Immature natural killer cell (primary cell): ENCODE measurements around the gene SLC2A6. TPM values are rescaled to one million over a fixed set of nuclear protein-coding genes. Genes with fewer than 3 reads are reported as not detected.

Experiments used
- DNase-seq, 3 donors: peaks; one replicate each; pipeline ENCODE4 v3.0.0; 2022; ENCODE audit warnings: mixed read lengths in 1 of 3
- H3K27ac Mint-ChIP-seq, 6 donors: one replicate each; pipeline ENCODE4 v1.8.0; 2020; ENCODE audit warnings: mixed read lengths in 6 of 6, mild to moderate bottlenecking in 5 of 6, inconsistent platforms in 4 of 6, moderate library complexity in 3 of 6
- H3K27me3 Mint-ChIP-seq, 3 donors: one replicate each; pipeline ENCODE4 v1.8.0; 2020 to 2021; ENCODE audit warnings: low read depth in 3 of 3, mild to moderate bottlenecking in 3 of 3, mixed read lengths in 3 of 3, moderate library complexity in 3 of 3, inconsistent platforms in 1 of 3
- H3K36me3 Mint-ChIP-seq, 3 donors: one replicate each; pipeline ENCODE4 v1.8.0; 2020; ENCODE audit warnings: mixed read lengths in 3 of 3, inconsistent platforms in 2 of 3, mild to moderate bottlenecking in 2 of 3
- H3K4me1 Mint-ChIP-seq, 2 donors: one replicate each; pipeline ENCODE4 v1.8.0; 2020; ENCODE audit warnings: inconsistent platforms in 2 of 2, mild to moderate bottlenecking in 2 of 2, mixed read lengths in 2 of 2, moderate library complexity in 1 of 2
- H3K4me3 Mint-ChIP-seq, 5 donors: one replicate each; pipeline ENCODE4 v1.8.0; 2020; ENCODE audit warnings: mild to moderate bottlenecking in 5 of 5, mixed read lengths in 5 of 5, inconsistent platforms in 3 of 5, moderate library complexity in 3 of 5
- H3K9me3 Mint-ChIP-seq, 6 donors: one replicate each; pipeline ENCODE4 v1.8.0; 2020; ENCODE audit warnings: mild to moderate bottlenecking in 6 of 6, mixed read lengths in 6 of 6, inconsistent platforms in 4 of 6, moderate library complexity in 3 of 6
- polyA plus RNA-seq, 3 donors: library from polyadenylated mRNA; unstranded; fragments of 300-500 nt; fragmentation: Illumina TruSeq; gene quantifications; one replicate each; pipeline ENCODE4 v1.2.3, GENCODE V29; 2021

Gene SLC2A6
- polyA plus RNA-seq, 3 donors from 2014 or later: 4.4 to 8.0 (median 4.6) TPM

- Mint-ChIP-seq H3K27ac (no peak overlapping the region), H3K9me3 (no peaks in the 10 kb centered on the region), H3K36me3 (no peaks in the 10 kb centered on the region), H3K27me3 (peaks cover 0 to 4% (median 2%) of the 10 kb centered on the region in 3 donors), H3K4me3 (no peak overlapping the region), H3K4me1 (no peaks in the 10 kb centered on the region)
- DNase-seq: no peak
Measured at GRCh38 chr9:133445293-133445969, 33.5 kb downstream of the SLC2A6 start.

- peaks cover 0 to 4% (median 2%) of the 10 kb centered on the region in 3 donors for H3K27me3 Mint-ChIP-seq
- H3K9me3 Mint-ChIP-seq: no peaks in the 10 kb centered on the region
- H3K4me3 Mint-ChIP-seq: no peak overlapping the region
- no peak overlapping the region for H3K27ac Mint-ChIP-seq
- no peaks in the 10 kb centered on the region for H3K36me3 Mint-ChIP-seq
- no peaks in the 10 kb centered on the region for H3K4me1 Mint-ChIP-seq
- no peak for DNase-seq
Measured at GRCh38 chr9:133443982-133444381, 34.9 kb downstream of the SLC2A6 start.

GRCh38 chr9:133443248-133443647, 35.7 kb downstream of the SLC2A6 start:
- H3K27ac Mint-ChIP-seq: no peak overlapping the region
- peaks cover 0 to 4% (median 2%) of the 10 kb centered on the region in 3 donors for H3K27me3 Mint-ChIP-seq
- DNase-seq: no peak
- H3K4me3 Mint-ChIP-seq: no peak overlapping the region
- no peaks in the 10 kb centered on the region for H3K36me3 Mint-ChIP-seq
- no peaks in the 10 kb centered on the region for H3K4me1 Mint-ChIP-seq
- no peaks in the 10 kb centered on the region for H3K9me3 Mint-ChIP-seq

GRCh38 chr9:133441571-133441970, 37.3 kb downstream of the SLC2A6 start:
- Mint-ChIP-seq H3K9me3 (no peaks in the 10 kb centered on the region), H3K4me1 (no peaks in the 10 kb centered on the region), H3K27me3 (peaks cover 0 to 4% (median 2%) of the 10 kb centered on the region in 3 donors), H3K36me3 (no peaks in the 10 kb centered on the region), H3K4me3 (no peak overlapping the region), H3K27ac (no peak overlapping the region)
- no peak for DNase-seq

GRCh38 chr9:133440874-133441273, 38.0 kb downstream of the SLC2A6 start:
- Mint-ChIP-seq H3K9me3 (no peaks in the 10 kb centered on the region), H3K27ac (no peak overlapping the region), H3K36me3 (no peaks in the 10 kb centered on the region), H3K4me1 (no peaks in the 10 kb centered on the region), H3K4me3 (no peak overlapping the region), H3K27me3 (peaks cover 0 to 4% (median 0%) of the 10 kb centered on the region in 3 donors)
- DNase-seq: no peak

GRCh38 chr9:133439337-133439736, 39.6 kb downstream of the SLC2A6 start:
- Mint-ChIP-seq H3K9me3 (no peaks in the 10 kb centered on the region), H3K36me3 (no peaks in the 10 kb centered on the region), H3K27ac (no peak overlapping the region), H3K4me3 (no peak overlapping the region), H3K4me1 (no peaks in the 10 kb centered on the region), H3K27me3 (peaks cover 0 to 5% (median 0%) of the 10 kb centered on the region in 3 donors)
- DNase-seq: no peak

GRCh38 chr9:133437753-133438531, 41.0 kb downstream of the SLC2A6 start:
- DNase-seq: no peak
- H3K4me3 Mint-ChIP-seq: no peak overlapping the region
- no peaks in the 10 kb centered on the region for H3K4me1 Mint-ChIP-seq
- peaks cover 0 to 5% (median 2%) of the 10 kb centered on the region in 3 donors for H3K27me3 Mint-ChIP-seq
- no peaks in the 10 kb centered on the region for H3K36me3 Mint-ChIP-seq
- H3K9me3 Mint-ChIP-seq: no peaks in the 10 kb centered on the region
- H3K27ac Mint-ChIP-seq: no peak overlapping the region

- DNase-seq: no peak
- peaks cover 3 to 8% (median 4%) of the 10 kb centered on the region in 3 donors for H3K27me3 Mint-ChIP-seq
- no peak overlapping the region for H3K27ac Mint-ChIP-seq
- H3K4me3 Mint-ChIP-seq: no peak overlapping the region
- no peaks in the 10 kb centered on the region for H3K4me1 Mint-ChIP-seq
- H3K9me3 Mint-ChIP-seq: no peaks in the 10 kb centered on the region
- H3K36me3 Mint-ChIP-seq: no peaks in the 10 kb centered on the region
Measured at GRCh38 chr9:133436681-133437080, 42.2 kb downstream of the SLC2A6 start.

- DNase-seq: no peak
- H3K27ac Mint-ChIP-seq: no peak overlapping the region
- no peak overlapping the region for H3K4me3 Mint-ChIP-seq
- H3K4me1 Mint-ChIP-seq: no peaks in the 10 kb centered on the region
- H3K36me3 Mint-ChIP-seq: no peaks in the 10 kb centered on the region
- no peaks in the 10 kb centered on the region for H3K9me3 Mint-ChIP-seq
- peaks cover 4 to 7% (median 4%) of the 10 kb centered on the region in 3 donors for H3K27me3 Mint-ChIP-seq
Measured at GRCh38 chr9:133433351-133433843, 45.5 kb downstream of the SLC2A6 start.

- no peaks in the 10 kb centered on the region for H3K9me3 Mint-ChIP-seq
- peaks cover 4 to 5% (median 4%) of the 10 kb centered on the region in 3 donors for H3K27me3 Mint-ChIP-seq
- H3K4me1 Mint-ChIP-seq: peaks cover 5 to 9% of the 10 kb centered on the region in 2 donors
- peak overlapping the region in 3 of 5 donors; percentile 27 to 41 (median 35) for H3K4me3 Mint-ChIP-seq
- no peak overlapping the region for H3K27ac Mint-ChIP-seq
- DNase-seq: no peak
- H3K36me3 Mint-ChIP-seq: no peaks in the 10 kb centered on the region
Measured at GRCh38 chr9:133430244-133430643, 48.7 kb downstream of the SLC2A6 start.

GRCh38 chr9:133429641-133430161, 49.2 kb downstream of the SLC2A6 start:
- Mint-ChIP-seq H3K27me3 (peaks cover 4% of the 10 kb centered on the region in 3 donors), H3K36me3 (no peaks in the 10 kb centered on the region), H3K4me1 (peaks cover 5 to 9% of the 10 kb centered on the region in 2 donors), H3K4me3 (peak overlapping the region in 3 of 5 donors; percentile 21 to 35 (median 27)), H3K9me3 (no peaks in the 10 kb centered on the region), H3K27ac (no peak overlapping the region)
- DNase-seq: no peak

- H3K9me3 Mint-ChIP-seq: no peaks in the 10 kb centered on the region
- no peak for DNase-seq
- no peaks in the 10 kb centered on the region for H3K36me3 Mint-ChIP-seq
- H3K4me1 Mint-ChIP-seq: peaks cover 5 to 9% of the 10 kb centered on the region in 2 donors
- no peak overlapping the region for H3K27ac Mint-ChIP-seq
- H3K27me3 Mint-ChIP-seq: peaks cover 3 to 4% (median 4%) of the 10 kb centered on the region in 3 donors
- no peak overlapping the region for H3K4me3 Mint-ChIP-seq
Measured at GRCh38 chr9:133429214-133429613, 49.7 kb downstream of the SLC2A6 start.

GRCh38 chr9:133428617-133429101, 50.2 kb downstream of the SLC2A6 start:
- Mint-ChIP-seq H3K27me3 (peaks cover 3 to 4% (median 4%) of the 10 kb centered on the region in 3 donors), H3K27ac (no peak overlapping the region), H3K4me1 (peaks cover 5 to 9% of the 10 kb centered on the region in 2 donors), H3K9me3 (no peaks in the 10 kb centered on the region), H3K4me3 (no peak overlapping the region), H3K36me3 (no peaks in the 10 kb centered on the region)
- DNase-seq: peak in 1 of 3 donors; percentile 10
